HEK293 (cell line): ENCODE measurements around the gene MTCP1.

Source experiments
- CTCF ChIA-PET: fragments of 350-600 bp; formaldehyde crosslinking; extraction: SDS; loops from one replicate; lab custom pipeline; 2021; ENCODE audit warnings: antibody characterized with exemption; lab: Yijun Ruan, JAX
- POLR2A ChIA-PET: fragments of 300-600 bp; formaldehyde crosslinking; extraction: SDS; loops from one replicate; lab custom pipeline; 2020; ENCODE audit warnings: antibody characterized with exemption, inconsistent platforms; lab: Yijun Ruan, JAX
- H3K27ac ChIP-seq: fragments of 200-500 bp; sonication (Bioruptor generic); 2 replicates; pipeline ENCODE4 v1.5.1; 2014; ENCODE audit warnings: low read depth, low read length, control low read depth, inconsistent platforms; ENCODE audit errors: extremely low read depth
- H3K36me3 ChIP-seq, 2 experiments: fragments of 200-500 bp in 1 of 2; sonication (Bioruptor generic) in 1 of 2; 1 replicate in 1 of 2; 2 replicates in 1 of 2; pipeline ENCODE4 v1.5.1; 2014 to 2017; ENCODE audit warnings: inconsistent platforms in 2 of 2, low read length in 2 of 2; ENCODE audit not compliant: control insufficient read depth in 2 of 2, insufficient read depth in 1 of 2
- H3K4me1 ChIP-seq: fragments of 200-500 bp; sonication (Bioruptor generic); 2 replicates; pipeline ENCODE4 v1.5.1; 2014; ENCODE audit warnings: mild to moderate bottlenecking, low read length, inconsistent platforms; ENCODE audit not compliant: control insufficient read depth, insufficient read depth
- H3K4me3 ChIP-seq: 2 replicates; pipeline ENCODE4 v1.5.1; 2011; ENCODE audit warnings: low read depth, mild to moderate bottlenecking, control low read depth, low read length, moderate library complexity
- H3K9me3 ChIP-seq: fragments of 200-500 bp; sonication (Bioruptor generic); 2 replicates; pipeline ENCODE4 v1.5.1; 2014; ENCODE audit warnings: low read depth, low read length, inconsistent platforms; ENCODE audit not compliant: control insufficient read depth, insufficient read depth
- BCL11B ChIP-seq: fragments of 450-650 bp; formaldehyde crosslinking; IDR thresholded peaks from 2 replicates; pipeline ENCODE4 v1.5.1; 2016; ENCODE audit warnings: low read depth, missing biosample characterization, missing genetic modification characterization
- EGR2 ChIP-seq: fragments of 450-650 bp; formaldehyde crosslinking; IDR thresholded peaks from 2 replicates; pipeline ENCODE4 v1.5.1; 2016; ENCODE audit warnings: low read depth, missing biosample characterization, missing genetic modification characterization
- KLF10 ChIP-seq: fragments of 450-650 bp; IDR thresholded peaks from 2 replicates; pipeline ENCODE4 v1.5.1; 2018; ENCODE audit warnings: missing biosample characterization, mild to moderate bottlenecking, missing genetic modification characterization
- KLF16 ChIP-seq: fragments of 450-650 bp; formaldehyde crosslinking; IDR thresholded peaks from 2 replicates; pipeline ENCODE4 v1.5.1; 2017; ENCODE audit warnings: missing biosample characterization, missing genetic modification characterization
- KLF7 ChIP-seq: fragments of 450-650 bp; formaldehyde crosslinking; IDR thresholded peaks from 2 replicates; pipeline ENCODE4 v1.5.1; 2016; ENCODE audit warnings: missing biosample characterization, missing genetic modification characterization, borderline replicate concordance
- MZF1 ChIP-seq: fragments of 450-650 bp; formaldehyde crosslinking; IDR thresholded peaks from 2 replicates; pipeline ENCODE4 v1.5.1; 2017; ENCODE audit warnings: missing biosample characterization, missing genetic modification characterization, borderline replicate concordance
- ZIC2 ChIP-seq: fragments of 450-650 bp; formaldehyde crosslinking; IDR thresholded peaks from 2 replicates; pipeline ENCODE4 v1.5.1; 2016; ENCODE audit warnings: missing biosample characterization, missing genetic modification characterization
- ZNF146 ChIP-seq: fragments of 450-650 bp; formaldehyde crosslinking; IDR thresholded peaks from 2 replicates; pipeline ENCODE4 v1.5.1; 2016; ENCODE audit warnings: missing biosample characterization, missing genetic modification characterization
- ZNF324 ChIP-seq: fragments of 450-650 bp; formaldehyde crosslinking; IDR thresholded peaks from 2 replicates; pipeline ENCODE4 v1.5.1; 2016; ENCODE audit warnings: missing biosample characterization, missing genetic modification characterization
- ZNF366 ChIP-seq: fragments of 450-650 bp; formaldehyde crosslinking; conservative IDR thresholded peaks from 2 replicates; pipeline ENCODE4 v1.5.1; 2016; ENCODE audit warnings: missing biosample characterization, missing genetic modification characterization
- ZNF521 ChIP-seq: fragments of 450-650 bp; formaldehyde crosslinking; IDR thresholded peaks from 2 replicates; pipeline ENCODE4 v1.5.1; 2017; ENCODE audit warnings: missing biosample characterization, mild to moderate bottlenecking, missing genetic modification characterization
- ZNF626 ChIP-seq: fragments of 450-650 bp; sonication (Bioruptor Pico); formaldehyde crosslinking; IDR thresholded peaks from 2 replicates; pipeline ENCODE4 v1.5.1; 2018; ENCODE audit warnings: missing biosample characterization, missing genetic modification characterization, inconsistent platforms
- ZNF654 ChIP-seq: fragments of 450-650 bp; formaldehyde crosslinking; IDR thresholded peaks from 2 replicates; pipeline ENCODE4 v1.5.1; 2016; ENCODE audit warnings: low read depth, missing biosample characterization, missing genetic modification characterization
- ZNF76 ChIP-seq: fragments of 450-650 bp; formaldehyde crosslinking; IDR thresholded peaks from 2 replicates; pipeline ENCODE4; 2016; ENCODE audit warnings: low read depth, missing biosample characterization, missing genetic modification characterization, borderline replicate concordance
- ZNF843 ChIP-seq: fragments of 450-650 bp; formaldehyde crosslinking; IDR thresholded peaks from 2 replicates; pipeline ENCODE4 v1.5.1; 2016; ENCODE audit warnings: missing biosample characterization, missing genetic modification characterization
- ZSCAN16 ChIP-seq: fragments of 450-650 bp; formaldehyde crosslinking; IDR thresholded peaks from 2 replicates; pipeline ENCODE4 v1.5.1; 2016; ENCODE audit warnings: missing biosample characterization, missing genetic modification characterization
- TF ChIP-seq, protein P1 (sequence below): fragments of 450-650 bp; formaldehyde crosslinking; IDR thresholded peaks from 2 replicates; pipeline ENCODE4 v1.5.1; 2016; ENCODE audit warnings: missing biosample characterization, missing genetic modification characterization
- TF ChIP-seq, protein P2 (sequence below): fragments of 450-650 bp; formaldehyde crosslinking; IDR thresholded peaks from 2 replicates; pipeline ENCODE4 v1.5.1; 2017; ENCODE audit warnings: missing biosample characterization, missing genetic modification characterization
- TF ChIP-seq, protein P3 (sequence below): fragments of 450-650 bp; formaldehyde crosslinking; IDR thresholded peaks from 2 replicates; pipeline ENCODE4 v1.5.1; 2016; ENCODE audit warnings: missing biosample characterization, missing genetic modification characterization

Gene MTCP1

DNA sequence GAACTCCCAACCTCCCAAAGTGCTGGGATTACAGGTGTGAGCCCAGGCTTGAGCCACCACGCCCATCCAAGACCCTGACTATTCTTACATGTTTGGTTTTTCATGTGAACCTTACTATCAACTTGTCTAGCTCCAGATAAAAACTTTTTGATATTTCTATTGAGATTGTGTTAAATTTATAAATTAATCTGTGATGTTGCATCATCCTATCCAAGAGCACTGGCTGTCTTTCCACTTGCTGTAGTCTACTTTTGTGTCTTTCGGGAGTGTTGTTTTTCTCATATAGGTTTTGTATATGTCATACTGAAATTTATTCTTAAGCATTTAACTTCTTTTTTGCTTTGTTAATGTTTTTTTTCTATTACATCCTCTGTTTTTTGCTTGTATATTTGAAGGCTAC lies 35.0 kb upstream of the MTCP1 start:
- TF ChIP-seq ZNF76 (tag by site-specific recombination) (no peak), ZIC2 (no peak)
- H3K4me1 ChIP-seq = no peaks in the 10 kb centered on the region
- H3K4me3 ChIP-seq = no peak overlapping the region
- no peak overlapping the region for H3K27ac ChIP-seq
- H3K36me3 ChIP-seq = peaks cover 9 to 13% of the 10 kb centered on the region in 2 experiments
- ChIA-PET POLR2A (no interaction called here), CTCF (interaction anchor here (0.7 to 4.0 kb wide), 3 partner anchors 12 to 188 kb away, joined by 3 to 27 read pairs (median 3); no protein-coding TSS in a partner anchor)
- no peaks in the 10 kb centered on the region for H3K9me3 ChIP-seq

DNA sequence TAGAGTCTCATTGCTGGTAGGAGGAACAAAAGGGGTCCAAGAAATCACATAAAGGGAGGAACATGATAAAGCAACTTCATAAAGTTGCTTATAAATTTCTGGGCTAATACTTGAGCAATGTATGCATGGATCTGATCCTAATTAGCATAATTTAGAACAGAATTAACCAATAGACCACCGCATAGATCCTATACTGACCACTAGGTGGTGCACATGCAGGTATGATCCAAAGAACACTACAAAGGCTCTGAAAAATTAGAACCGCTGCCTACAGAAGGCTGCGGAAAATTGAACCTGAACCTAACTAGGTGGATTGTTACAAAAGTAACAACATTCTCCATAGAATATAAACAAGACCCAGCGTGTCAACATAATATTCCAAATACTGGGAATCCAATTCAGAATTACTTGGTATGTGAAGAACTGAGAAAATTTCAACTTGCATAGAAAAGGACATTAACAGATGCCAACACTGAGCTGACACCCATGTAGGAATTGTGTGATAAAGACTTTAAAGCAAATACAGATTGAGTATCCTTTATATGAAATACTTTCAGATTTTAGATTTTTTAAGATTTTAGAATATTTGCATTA lies 23.6 kb upstream of the MTCP1 start:
- peaks cover 25 to 28% of the 10 kb centered on the region in 2 experiments for H3K36me3 ChIP-seq
- ChIA-PET CTCF (interaction anchor here (0.7 to 3.1 kb wide), 13 partner anchors 8 to 123 kb away, joined by 3 to 27 read pairs (median 4); no protein-coding TSS in a partner anchor), POLR2A (no interaction called here)

DNA sequence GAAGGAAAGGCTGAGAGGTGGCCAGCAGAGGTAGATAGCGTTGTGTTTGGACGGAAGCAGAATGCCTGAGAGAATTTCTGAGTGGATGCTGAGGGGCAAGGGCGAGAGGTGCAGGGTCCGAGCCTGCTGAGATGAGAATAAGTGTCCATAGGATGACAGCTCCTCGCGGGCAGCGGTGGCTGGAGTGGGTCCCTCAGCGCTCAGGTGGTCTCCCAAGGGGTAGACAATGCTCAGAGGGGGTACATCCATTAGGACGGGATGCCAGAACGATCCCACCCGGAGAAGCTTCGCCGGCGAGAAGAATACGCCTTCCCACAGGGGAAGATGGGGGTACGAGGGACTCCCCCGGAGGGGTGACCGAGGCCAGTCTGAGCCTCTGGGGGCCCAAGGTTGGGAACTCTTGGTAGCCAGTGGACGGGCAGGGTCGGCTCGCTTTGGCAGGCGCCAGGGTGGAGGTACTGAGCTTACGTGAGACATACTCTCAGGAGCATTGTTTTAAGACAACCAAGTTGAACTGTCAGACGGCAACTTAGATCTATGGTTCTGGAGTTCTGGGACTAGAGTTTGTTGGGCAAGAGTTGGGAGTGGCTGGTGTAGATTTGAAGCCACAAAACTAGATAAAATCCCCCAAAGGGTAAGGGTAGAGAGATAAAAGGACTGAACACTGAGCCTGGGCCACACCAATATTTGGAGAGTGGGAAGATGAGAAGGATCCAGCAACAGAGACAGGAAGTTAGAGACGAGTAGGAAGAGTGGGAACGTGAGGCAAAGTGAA lies 16.2 kb upstream of the MTCP1 start:
- peaks cover 18 to 38% of the 10 kb centered on the region in 2 experiments for H3K36me3 ChIP-seq
- no peak for TF ChIP-seq MZF1 (tag by site-specific recombination)
- no peak for TF ChIP-seq ZSCAN16 (tag by site-specific recombination)
- TF ChIP-seq ZNF366 (tag by site-specific recombination) = no peak
- no peak for TF ChIP-seq ZNF521
- H3K9me3 ChIP-seq = no peaks in the 10 kb centered on the region
- POLR2A ChIA-PET = no interaction called here
- H3K4me3 ChIP-seq = no peak overlapping the region
- H3K27ac ChIP-seq = no peak overlapping the region
- CTCF ChIA-PET = interaction anchor here (0.6 to 2.5 kb wide), 15 partner anchors 9 to 301 kb away, joined by 3 to 16 read pairs (median 5); no protein-coding TSS in a partner anchor
- H3K4me1 ChIP-seq = no peaks in the 10 kb centered on the region

More for the DNA sequence above, 23.6 kb upstream of the MTCP1 start:
- Histone ChIP-seq H3K4me1 (no peaks in the 10 kb centered on the region), H3K4me3 (no peak overlapping the region), H3K27ac (no peak overlapping the region), H3K9me3 (no peaks in the 10 kb centered on the region)
- TF ChIP-seq, protein P1, sequence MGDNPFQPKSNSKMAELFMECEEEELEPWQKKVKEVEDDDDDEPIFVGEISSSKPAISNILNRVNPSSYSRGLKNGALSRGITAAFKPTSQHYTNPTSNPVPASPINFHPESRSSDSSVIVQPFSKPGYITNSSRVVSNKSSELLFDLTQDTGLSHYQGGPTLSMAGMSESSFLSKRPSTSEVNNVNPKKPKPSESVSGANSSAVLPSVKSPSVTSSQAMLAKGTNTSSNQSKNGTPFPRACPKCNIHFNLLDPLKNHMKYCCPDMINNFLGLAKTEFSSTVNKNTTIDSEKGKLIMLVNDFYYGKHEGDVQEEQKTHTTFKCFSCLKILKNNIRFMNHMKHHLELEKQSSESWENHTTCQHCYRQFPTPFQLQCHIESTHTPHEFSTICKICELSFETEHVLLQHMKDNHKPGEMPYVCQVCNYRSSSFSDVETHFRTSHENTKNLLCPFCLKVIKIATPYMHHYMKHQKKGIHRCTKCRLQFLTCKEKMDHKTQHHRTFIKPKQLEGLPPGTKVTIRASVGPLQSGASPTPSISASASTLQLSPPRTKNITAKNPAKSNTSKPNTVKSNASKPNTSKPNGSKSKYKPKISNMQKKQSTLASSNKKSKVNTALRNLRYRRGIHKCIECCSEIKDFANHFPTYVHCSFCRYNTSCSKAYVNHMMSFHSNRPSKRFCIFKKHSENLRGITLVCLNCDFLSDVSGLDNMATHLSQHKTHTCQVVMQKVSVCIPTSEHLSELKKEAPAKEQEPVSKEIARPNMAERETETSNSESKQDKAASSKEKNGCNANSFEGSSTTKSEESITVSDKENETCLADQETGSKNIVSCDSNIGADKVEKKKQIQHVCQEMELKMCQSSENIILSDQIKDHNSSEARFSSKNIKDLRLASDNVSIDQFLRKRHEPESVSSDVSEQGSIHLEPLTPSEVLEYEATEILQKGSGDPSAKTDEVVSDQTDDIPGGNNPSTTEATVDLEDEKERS (tag by site-specific recombination) = no peak
- TF ChIP-seq ZNF654 (tag by site-specific recombination) = peak; percentile 31

DNA sequence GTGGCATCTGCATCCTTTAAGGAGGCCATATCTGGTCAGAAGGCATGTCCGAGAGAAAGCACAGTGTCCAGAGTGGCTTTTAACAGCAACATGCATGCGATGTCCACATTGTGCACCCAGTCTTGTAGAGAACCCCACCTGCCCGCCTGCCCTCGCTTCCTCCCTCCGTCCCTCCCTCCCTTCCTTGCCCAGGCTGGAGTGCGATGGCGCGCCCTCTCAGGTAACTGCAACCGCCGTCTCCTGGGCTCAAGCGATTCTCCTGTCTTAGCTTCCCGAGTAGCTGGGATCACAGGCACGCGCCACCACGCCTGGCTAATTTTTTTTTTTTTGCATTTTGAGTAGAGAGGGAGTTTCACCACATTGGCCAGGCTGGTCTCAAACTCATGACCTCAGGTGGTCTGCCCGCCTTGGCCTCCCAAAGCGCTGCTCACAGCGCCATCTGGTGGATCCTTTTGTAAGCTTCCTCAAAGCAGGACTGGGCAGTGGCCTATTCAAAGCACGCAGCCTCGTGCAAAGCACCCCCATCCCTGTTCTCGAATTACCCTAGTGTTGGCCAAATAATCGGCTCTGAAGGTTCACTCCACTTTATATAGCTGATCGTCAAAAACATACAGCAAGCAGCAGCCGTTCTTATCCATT lies 15.4 kb upstream of the MTCP1 start:
- POLR2A ChIA-PET = no interaction called here
- TF ChIP-seq KLF10 (tag by site-specific recombination) (no peak), EGR2 (tag by site-specific recombination) (no peak), BCL11B (tag by site-specific recombination) (no peak), ZNF626 (no peak), ZNF324 (tag by site-specific recombination) (no peak), KLF16 (tag by site-specific recombination) (no peak), KLF7 (tag by site-specific recombination) (no peak), ZNF146 (no peak), ZNF843 (no peak)
- TF ChIP-seq, protein P2, sequence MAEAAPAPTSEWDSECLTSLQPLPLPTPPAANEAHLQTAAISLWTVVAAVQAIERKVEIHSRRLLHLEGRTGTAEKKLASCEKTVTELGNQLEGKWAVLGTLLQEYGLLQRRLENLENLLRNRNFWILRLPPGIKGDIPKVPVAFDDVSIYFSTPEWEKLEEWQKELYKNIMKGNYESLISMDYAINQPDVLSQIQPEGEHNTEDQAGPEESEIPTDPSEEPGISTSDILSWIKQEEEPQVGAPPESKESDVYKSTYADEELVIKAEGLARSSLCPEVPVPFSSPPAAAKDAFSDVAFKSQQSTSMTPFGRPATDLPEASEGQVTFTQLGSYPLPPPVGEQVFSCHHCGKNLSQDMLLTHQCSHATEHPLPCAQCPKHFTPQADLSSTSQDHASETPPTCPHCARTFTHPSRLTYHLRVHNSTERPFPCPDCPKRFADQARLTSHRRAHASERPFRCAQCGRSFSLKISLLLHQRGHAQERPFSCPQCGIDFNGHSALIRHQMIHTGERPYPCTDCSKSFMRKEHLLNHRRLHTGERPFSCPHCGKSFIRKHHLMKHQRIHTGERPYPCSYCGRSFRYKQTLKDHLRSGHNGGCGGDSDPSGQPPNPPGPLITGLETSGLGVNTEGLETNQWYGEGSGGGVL (tag by site-specific recombination) = no peak
- TF ChIP-seq, protein P3, sequence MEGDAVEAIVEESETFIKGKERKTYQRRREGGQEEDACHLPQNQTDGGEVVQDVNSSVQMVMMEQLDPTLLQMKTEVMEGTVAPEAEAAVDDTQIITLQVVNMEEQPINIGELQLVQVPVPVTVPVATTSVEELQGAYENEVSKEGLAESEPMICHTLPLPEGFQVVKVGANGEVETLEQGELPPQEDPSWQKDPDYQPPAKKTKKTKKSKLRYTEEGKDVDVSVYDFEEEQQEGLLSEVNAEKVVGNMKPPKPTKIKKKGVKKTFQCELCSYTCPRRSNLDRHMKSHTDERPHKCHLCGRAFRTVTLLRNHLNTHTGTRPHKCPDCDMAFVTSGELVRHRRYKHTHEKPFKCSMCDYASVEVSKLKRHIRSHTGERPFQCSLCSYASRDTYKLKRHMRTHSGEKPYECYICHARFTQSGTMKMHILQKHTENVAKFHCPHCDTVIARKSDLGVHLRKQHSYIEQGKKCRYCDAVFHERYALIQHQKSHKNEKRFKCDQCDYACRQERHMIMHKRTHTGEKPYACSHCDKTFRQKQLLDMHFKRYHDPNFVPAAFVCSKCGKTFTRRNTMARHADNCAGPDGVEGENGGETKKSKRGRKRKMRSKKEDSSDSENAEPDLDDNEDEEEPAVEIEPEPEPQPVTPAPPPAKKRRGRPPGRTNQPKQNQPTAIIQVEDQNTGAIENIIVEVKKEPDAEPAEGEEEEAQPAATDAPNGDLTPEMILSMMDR = peak; percentile 46

More for the DNA sequence above, 15.4 kb upstream of the MTCP1 start:
- Histone ChIP-seq H3K27ac (no peak overlapping the region), H3K9me3 (no peaks in the 10 kb centered on the region), H3K36me3 (peaks cover 12 to 37% of the 10 kb centered on the region in 2 experiments), H3K4me3 (no peak overlapping the region), H3K4me1 (no peaks in the 10 kb centered on the region)
- CTCF ChIA-PET = interaction anchor here (0.6 to 2.5 kb wide), 17 partner anchors 8 to 302 kb away, joined by 3 to 16 read pairs (median 5); no protein-coding TSS in a partner anchor
